ENCODE measurements around the gene WFS1.

The WFS1 gene, protein sequence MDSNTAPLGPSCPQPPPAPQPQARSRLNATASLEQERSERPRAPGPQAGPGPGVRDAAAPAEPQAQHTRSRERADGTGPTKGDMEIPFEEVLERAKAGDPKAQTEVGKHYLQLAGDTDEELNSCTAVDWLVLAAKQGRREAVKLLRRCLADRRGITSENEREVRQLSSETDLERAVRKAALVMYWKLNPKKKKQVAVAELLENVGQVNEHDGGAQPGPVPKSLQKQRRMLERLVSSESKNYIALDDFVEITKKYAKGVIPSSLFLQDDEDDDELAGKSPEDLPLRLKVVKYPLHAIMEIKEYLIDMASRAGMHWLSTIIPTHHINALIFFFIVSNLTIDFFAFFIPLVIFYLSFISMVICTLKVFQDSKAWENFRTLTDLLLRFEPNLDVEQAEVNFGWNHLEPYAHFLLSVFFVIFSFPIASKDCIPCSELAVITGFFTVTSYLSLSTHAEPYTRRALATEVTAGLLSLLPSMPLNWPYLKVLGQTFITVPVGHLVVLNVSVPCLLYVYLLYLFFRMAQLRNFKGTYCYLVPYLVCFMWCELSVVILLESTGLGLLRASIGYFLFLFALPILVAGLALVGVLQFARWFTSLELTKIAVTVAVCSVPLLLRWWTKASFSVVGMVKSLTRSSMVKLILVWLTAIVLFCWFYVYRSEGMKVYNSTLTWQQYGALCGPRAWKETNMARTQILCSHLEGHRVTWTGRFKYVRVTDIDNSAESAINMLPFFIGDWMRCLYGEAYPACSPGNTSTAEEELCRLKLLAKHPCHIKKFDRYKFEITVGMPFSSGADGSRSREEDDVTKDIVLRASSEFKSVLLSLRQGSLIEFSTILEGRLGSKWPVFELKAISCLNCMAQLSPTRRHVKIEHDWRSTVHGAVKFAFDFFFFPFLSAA

DNA sequence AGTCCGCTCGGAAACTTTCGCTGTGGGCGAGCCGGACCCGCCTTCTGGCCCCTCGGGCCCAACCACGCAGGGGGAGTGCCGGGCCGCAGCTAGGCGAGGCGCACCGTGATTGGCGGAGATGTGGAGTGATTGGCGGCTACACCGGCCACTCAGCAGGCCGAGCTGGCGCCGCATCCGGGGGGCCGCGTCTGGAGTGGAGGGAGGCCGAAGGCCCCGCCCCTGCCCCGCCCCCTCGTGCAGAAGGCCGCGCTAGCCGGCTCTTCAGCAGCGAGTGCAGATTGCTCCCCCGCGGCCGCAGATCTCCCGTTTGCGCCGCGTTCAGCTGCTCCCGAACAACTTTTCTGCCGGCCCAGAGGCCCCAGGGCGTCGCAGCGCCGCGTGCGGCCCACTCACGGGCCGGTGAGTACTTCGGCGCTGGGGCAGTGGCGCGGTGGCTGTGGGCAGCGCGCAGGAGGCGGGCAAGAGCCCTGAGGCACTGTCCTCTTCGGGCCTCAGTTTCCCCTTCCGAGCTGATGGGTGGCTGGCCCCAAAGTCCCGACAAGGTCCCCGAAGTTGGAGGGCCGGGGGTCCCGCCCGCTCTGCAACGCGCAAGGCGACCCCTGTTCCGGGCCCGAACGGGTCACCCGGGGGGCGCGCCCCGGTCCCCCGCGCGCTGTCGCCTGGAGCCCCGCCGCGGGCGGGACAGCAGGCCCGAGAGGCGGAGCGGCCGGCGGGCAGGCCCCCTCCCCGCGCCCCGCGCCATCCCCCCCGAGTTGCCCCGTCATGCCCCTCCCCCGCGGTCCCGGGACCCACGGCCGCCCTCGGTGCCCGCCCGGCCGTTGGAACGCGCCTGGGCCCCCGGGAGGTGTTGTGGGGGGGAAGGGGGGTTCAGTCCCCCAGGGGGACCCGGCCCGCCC, at the start of gene WFS1:
WFS1 (plus strand) TSS at position 235 of the 896 bp plus-strand sequence. CDS start 7,606 bp downstream, outside the sequence.
- peak; percentile 98 for DNase-seq

DNA sequence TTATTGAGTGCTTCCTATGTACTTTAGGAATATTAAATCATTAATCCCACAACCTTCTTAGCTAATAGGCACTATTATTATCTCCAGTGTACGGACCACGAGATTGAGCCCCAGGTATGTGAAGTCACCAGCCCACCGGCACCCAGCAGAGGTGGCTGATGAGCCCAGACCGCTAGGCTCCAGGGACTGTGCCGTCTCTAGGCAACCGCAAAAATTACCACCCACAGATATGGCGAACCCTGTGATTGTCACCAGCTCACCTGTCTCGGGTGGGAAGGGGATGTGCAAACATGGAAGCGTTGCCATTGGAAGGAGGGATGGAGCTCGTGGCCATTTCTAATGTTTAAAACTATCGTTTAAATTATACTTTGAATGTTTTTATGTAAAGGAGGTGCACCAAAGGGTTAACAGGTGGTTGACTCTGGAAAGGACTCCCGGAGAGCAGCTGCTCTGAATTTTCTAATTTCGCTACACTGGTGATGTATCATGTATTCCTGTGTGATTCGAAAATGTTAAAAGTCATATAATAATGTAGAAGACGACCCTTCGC, 48.3 kb upstream of the WFS1 start:
- DNase-seq = no peak

DNA sequence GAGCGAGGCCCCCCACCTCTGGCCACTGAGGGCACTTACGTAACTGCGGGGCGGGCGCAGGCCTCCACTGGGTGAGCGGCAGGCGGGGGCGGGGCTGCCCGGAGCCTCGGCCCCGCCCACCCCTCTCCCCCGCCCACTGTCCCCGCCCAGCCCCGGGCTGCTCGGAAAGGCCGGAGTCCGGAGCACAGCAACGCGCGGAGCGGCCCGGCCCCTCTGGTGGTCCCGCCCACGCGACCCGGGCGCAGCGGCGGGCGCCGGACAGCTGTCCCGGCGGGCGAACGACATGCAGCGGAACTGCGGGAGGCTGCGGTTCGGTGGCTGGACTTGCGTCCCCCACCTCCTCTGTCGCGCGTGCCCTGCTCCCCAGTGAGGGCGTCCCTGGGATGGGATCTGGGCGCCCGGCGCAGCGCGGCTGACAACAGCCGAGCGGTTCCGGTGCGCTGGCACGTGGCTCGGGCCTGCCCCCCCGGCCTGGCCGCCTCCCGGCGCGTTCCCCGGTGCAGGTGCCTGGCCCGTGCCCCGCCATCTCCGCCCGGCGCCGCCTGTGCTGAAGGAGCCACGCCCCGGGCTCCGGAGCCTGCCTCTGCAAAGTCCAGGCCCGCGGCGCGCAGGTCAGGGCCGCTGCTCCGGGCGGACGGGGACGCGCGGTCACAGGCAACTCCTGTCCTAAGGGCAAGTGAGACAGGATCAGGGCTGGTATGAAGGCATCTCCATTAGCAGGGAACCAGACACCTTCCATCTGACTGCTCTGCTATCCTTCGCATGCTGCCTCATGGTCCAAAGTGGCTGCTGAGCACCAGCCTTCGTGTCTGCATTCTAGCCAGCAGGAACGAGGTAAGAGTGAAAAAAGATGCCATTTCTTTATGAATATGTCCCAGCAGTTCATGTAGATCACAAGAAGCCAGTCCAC, 47.5 kb upstream of the WFS1 start:
- peak; percentile 33 for DNase-seq

DNA sequence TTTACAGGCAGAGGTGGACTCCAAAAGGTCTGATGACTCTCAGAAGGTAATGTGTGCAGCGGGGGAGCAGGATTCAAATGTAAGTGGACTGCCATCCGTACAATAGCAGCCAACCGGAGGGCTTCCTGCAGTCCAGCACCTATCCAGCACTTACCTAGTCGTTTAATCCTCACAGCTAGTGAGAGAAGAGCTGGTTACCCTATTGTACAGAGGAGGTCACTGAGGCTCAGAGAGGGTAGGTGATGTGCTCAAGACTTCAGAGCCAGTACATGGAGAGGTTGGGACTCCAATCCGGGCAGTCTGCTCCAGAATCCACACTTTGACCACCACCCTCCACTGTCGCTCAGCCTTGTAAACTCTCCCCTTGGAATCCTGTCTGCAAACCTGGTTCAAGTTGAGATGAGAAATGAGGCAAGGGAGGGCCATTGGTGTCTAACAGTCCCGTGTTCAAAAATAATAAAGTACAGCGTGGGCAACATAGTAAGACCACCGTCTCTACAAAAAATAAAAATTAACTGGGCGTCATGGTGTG, 46.8 kb upstream of the WFS1 start:
- DNase-seq = no peak

DNA sequence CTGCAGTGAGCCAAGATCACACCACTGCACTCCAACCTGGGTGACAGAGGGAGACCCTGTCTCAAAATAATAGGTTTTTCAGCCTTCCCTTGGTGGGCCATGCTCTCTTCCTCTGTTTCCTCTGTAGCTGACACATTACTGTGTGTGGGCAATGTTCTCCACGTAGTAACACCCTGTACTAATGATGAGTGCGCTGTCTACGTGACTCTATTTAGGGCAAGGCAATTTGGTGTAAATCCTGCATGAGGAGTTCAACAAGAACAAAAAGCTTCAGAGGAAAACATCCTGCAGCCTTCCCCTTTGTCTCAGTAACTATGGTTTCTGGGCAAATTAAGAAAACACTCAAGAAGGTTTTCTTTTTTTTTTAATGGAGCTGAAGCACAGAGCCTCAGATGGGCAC, 44.9 kb upstream of the WFS1 start:
- no peak for DNase-seq

DNA sequence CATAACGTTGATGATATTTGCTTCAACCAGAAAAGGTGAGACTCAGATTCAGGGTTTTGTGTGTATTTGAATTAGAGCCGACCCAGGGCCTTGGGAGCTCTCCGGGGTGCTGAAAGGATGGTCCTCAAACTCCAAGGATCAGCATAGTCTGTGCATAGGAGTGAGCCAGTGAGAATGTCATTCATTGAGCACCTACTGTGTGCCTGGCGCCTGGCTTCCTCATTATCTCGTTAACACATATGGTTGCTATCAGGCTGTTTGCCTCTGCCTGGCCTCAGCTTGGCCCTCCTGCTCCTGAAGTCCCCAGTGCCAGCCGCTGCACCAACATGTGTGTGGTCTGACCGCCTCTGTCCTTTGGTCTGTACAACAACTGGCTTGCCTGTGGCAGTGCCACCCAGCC, 44.2 kb upstream of the WFS1 start:
- no peak for DNase-seq

DNA sequence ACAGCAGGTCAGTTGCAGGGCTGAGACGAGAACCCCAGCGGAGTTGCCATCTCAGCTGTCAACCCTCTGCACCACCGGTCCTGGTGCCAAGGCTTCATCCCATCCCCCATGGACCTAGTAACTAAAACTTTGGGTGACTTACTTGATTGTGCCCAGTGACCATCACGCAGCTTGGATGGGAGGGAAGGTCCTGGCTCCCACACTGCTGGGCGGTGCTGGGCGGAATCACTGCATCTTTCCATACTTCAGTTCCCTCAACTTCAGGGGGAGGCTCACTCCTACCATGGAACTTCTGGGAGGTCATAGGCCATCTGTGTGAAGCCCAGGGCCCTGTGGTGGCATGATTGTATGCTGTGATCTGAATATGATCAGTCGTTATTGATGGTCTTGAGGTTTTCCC, 43.1 kb upstream of the WFS1 start:
- no peak for DNase-seq

DNA sequence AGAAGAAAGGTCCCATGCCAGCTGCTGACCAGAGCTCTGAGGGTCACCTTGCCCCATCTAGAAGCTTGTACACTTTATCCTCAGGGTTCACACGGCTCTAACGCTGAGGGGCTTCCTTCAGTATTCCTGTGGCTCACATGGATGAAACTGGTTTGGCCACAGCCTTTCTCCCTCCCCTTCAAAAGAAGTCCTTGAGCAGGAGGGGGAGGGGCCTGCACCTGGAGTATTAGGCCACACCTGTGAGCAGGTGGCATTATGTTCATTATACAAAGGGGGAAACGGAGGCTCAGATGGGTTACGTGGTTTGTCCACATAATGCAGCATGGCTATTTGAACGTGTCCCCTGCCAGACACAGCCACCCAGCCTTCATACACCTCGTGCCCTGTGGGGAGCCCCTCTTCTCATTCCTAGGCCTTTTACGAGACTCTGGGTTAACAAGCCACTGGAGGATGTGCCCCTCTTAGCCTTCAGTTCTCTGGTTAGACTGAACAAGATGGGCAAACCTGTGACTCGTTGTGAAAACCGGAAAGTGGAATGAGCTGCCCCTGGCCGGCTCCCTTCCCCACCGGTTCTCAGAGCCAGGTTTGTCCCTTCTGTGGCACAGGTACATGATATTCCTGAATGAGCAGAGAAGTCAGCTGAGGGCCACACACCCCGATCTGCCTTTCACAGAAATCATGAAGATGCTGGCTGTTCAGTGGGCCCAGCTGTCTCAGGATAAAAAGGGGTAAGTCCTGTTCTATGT, 42.1 kb upstream of the WFS1 start:
- DNase-seq = no peak

DNA sequence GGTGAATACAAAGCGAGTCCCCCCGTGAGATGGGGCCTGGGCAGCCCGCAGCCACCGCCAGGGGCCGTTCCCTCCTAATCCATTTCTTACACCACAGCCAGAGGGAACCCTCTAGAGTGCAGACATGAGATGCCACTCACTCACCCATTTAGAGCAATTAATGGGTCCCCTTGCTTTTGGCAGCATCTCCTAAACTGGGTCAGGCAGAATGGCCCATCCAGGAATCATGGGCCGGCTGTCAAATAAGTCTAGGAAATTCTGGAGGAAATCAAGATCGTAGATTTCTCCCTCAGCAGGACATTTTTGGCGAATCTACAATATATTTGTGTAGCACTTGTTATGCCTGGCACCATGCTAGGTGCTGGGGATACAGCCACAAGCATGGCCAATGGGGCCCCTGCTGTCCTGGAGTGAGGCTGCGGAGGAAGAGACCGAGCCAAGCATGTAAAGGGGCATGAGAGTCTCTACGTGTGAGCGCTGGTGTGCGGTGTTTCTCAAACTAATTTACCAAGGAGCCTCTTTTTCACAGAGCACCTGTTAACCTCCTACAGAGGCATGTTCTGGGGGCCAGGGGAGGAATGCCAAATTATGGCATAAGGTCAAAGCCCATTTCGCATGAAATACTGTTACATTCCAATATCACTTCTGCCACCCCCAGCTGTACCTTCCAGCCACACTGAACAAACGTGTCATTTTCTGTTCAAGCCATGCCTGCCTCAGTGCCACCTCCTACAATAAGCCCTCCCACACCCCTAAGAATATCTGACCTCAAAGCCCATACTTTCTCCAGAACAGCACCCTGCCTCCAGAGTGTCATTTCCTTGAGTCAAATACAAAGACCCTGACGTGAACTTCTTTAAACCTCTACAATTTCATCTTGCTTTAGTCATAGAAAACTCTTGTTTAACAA, 41.2 kb upstream of the WFS1 start:
- DNase-seq = no peak

DNA sequence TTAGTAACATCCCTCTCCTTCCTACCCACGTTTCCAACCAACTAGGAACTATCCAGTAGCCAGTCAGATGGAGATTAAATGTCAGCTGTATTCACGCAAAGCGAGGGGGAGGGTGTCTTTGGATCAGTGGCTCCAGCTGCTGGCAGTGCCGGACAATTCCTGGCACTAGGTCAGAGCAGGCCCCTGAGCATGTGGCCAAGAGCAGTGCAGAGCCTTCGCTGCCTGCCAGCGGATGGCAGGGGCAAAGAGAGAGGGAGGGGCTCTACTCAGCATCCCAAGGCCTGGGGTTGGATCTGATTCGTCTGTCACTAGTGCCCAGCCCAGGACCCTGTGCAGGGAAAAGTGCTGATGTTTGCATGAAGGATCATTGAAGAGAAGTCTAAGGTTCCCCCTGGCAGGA, 40.6 kb upstream of the WFS1 start:
- DNase-seq = no peak

DNA sequence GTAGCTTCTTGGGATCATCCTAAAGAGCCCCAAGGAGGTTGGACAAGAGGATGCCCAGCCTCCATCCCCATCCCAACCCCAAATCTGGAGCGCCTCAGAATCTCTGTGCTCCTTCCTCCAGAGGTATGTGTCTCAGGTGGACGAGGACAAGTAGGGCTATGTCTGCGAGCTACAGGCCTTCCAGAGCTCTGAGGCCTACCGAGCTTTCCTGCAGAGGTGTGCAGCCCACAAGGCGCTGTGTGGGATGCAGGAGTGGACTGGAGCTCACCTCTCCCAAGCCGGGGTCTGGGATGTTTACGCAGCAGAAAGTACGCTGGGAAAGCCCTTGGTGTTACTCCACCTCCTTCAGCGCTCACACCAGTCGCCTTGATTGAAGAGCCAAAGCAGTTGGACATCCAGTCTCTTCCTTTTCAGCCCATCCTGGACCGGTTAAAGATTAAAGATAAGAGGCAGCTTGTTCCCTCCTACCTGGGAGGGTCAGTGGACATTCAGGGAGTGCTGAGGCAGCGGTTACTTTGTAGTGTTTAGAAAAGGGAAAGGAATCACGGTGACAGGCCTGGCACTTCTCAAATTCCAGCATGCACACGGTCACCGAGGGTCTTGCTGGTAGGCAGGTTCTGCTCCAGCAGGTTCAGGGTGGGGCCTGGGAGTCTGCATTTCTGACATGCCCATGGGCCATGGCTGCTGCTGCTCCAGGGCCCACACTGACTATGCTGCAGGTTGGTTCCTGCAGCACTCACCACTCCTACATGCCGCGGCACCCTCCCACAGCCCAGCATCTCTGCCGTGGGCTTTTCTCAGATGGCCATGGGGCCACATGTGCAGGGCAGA, 39.8 kb upstream of the WFS1 start:
- DNase-seq = no peak

DNA sequence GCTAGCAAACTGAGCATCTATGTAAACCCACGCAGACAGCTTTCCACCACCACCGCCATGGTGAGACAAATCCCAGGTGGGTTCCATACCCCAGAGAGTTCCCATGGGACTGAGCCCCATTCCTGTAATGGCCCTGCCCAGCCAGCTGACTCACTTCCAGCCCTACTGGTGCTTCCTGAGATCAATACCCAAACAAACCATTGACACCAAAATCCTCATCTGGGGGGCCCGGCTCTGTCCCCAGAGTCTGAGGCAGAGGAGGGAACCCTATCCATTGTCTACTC, 39.2 kb upstream of the WFS1 start:
- no peak for DNase-seq

DNA sequence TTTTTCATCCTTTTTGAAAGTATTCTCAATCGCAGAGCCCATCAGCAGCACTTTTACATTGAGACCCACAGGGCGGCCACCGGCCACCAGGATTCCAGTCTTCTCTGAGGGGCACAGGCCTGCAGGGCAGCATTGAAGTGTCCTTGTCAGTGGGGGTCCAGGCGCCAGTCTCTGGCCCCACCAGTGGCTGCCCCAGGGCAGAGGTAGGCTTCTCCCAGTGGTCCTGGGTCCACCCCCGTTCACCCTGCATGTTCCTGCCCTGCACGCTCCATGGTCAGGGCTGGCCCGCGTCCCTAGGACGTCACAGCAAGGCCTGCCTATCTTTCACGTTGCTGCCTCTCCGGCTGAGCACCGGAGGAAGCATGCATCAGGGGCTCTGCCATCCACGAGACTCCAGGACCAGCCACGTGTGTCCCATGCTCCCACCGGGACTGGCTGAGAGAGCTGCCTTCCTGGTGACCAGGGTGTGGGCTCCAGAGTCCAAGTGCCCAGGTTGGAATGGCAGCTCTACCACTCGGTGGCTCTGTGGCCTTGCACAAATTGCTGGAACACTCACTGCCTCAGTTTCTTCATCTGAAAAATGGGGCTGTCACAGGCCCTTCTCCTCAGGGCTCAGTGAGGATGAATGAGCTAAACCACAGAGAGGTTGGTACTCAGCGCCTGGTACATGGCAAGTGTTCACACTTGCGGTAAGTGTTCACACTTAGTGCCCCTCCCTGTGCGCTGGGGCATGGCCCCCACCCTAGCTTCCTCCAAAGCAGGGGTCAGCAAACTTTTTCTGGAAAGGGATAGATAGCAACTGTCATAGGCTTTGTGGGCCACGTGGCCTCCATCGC, 38.6 kb upstream of the WFS1 start:
- no peak for DNase-seq

DNA sequence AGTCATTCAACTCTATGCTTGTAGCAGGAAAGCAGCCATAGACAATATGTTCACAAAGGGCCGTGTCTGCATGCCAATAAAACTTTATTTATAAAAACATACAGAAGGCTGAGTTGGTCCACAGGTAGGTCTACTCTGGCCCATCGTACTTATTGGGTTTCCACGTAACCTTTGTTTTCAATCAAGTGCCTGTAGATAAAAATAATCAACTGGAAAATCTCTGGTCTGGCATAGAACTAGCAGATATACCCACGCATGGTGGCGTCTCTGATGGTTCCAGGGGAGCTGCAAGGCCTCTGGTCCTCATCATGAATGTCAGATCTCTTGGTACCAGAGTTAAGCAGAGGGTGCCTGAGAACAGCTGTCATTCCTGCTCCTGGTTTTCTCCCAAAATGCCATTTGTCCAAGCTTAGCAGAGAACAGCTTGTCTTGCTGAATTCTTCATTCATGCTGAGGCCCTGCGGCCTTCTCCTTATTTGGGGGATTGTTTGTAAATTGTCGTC, 37.9 kb upstream of the WFS1 start:
- DNase-seq = no peak

DNA sequence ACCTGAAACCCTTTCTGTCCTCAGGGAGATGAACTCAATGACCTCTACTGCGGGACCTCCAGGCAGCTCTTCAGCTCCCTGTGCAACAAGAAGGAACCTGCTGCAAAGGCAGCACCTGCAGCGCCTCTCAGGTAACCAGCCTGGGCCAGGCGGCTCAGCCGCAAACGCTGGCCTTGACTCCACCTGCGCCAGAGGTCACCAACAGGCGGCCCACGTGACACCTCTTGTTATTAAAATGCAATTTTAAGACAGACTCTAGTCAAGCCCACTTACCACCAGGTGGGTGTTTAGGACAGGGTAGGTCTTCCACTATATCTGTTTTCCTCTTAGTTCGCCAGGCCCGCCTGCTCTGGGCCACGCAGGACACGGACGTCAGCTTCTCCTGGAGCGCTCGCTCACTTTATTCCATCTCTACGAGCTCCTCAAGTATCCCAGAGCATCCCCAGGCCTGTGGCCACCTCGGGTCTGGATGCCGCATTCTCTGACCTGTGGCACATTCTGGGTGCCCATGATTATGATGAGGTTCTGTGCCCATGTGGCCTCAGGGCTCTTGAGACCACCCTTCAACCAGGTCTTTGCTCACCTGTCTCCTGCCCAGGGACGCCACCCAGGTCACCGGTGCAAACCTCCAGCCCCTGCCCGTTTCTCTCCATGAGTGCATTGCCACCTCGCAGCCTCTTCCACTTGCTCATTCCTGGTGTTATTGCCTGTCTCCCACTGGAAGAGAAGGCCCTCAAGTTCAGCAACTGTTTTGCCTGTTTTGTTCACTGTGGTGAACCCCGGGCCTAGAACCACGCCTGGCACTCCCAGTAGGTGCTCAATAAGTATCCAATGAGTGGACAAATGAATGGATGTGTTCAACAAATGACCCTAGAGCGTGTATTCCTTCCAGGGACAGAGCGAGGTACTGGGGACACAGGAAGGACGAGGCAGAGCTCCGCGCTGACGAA, 36.5 kb upstream of the WFS1 start:
- DNase-seq = no peak

DNA sequence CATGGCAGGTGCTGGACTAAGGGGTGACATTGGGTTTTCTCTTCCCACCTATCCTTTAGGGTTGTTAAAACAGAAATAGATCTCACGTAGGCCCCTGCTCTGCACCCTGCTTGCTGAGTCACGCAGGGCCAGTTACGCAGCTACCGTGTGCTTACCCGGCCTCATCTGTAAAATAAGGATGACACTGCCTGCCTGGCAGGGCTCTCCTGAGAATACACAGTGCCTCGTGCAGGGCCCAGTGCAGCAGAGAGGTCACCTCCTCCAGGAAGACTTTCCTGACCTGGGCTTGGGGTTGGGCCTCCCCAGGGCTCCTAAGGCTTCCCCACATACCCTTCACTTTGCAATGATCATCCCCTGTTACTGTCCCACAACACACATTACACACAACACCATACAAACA, 35.7 kb upstream of the WFS1 start:
- DNase-seq = no peak

Measured in CD4-positive, alpha-beta T cell treated with Interleukin-15 for 1 hour (primary cell).